ENCODE data around the gene ZDHHC4.
"Not testable (repeated sequence)": the region's sequence is repeated elsewhere in the genome, so short reads cannot be mapped to it uniquely, and the experiment has no call there.

ZDHHC4 gene

DNA sequence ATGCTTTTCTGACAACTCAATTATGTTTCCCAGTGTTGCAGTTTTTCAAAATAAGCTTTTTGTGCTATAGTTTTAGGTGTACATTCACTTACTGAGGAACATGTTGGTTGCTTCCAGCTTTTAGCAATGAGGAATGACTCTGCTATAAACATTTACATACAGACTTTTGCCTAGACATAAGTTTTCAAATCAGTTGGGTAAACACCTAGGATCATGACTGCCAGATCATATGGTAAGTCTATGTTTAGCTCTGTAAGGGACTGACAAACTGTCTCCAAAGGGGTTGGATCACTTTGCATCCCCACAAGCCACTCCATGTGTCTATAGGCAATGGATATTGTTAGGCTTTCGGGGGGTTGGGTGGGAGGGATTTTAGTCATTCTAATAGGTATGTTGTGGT is 15.1 kb upstream of the ZDHHC4 start:
- no peak for DNase-seq (ENCODE audit: low read depth)

DNA sequence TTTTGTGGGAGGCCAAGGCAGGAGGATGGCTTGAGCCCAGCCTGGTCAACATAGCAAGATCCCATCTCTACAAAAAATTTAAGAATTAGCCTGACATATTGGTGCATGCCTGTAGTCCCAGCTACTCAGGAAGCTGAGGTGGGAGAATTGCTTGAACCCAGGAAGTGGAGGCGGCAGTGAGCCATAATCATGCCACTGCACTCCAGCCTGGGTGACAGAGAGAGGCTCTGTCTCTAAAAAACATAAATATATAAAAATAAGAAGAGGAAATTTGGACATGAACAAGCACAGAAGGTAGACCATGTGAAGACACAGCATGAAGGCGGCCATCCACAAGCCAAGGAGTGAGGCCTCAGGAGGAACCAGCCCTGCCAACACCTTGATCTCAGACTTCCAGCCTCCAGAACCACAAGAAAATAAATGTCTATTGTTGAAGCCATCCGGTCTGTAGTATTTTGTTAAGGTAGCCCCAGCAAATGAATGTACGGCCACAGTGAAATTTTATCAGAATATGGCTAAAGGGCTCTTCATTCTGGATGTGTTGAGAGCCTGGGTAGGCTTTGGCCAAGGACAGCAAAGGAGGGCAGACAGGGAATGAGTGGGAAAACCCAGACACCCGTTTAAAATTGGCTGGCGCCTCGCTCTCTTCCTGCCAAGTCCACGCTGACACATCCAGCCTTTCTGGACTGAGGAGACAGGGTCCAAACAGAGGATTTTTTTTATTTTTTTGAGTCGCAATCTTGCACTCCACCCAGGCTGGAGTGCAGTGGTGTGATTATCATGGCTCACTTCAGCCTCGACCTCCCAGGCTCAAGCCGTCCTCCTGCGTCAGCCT is 13.1 kb upstream of the ZDHHC4 start:
- DNase-seq (ENCODE audit: low read depth): no peak

DNA sequence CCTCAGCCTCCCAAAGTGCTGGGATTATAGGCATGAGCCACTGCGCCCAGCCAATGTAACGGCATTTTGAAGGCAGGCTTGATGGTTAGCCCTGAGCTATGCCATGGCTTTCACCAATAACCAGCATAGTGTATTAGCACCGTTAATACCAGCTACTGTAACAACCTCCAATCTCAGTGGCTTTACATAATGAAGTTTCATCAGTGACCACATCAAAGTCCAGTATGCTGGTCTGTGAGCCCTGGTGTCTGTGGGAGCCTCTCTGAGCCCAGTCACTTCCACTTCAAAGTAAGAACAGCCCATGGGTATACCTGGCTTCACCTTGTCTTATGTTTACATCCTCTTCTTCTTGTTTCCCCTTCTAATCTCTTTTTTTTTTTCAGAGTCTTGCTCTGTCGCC is 11.6 kb upstream of the ZDHHC4 start:
- DNase-seq (ENCODE audit: low read depth): no peak

DNA sequence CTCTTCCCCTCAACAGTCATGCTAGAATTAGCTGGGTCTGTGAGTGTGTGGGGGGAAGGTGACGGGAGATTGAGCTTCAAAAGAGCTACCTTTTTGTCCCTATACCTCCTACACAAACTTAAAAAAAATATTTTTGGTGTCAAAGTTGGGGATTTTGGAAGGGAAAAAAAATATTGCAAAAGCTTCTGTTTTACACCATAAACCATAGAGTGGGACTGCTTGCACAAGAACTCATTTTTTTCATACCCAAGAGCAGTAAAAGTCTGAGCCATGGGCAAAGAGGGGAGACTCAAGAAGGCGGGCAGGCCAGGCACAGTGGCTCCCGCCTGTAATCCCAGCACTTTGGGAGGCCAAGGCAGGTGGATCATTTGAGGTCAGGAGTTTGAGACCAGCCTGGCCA is 9.4 kb upstream of the ZDHHC4 start:
- no peak for DNase-seq (ENCODE audit: low read depth)

DNA sequence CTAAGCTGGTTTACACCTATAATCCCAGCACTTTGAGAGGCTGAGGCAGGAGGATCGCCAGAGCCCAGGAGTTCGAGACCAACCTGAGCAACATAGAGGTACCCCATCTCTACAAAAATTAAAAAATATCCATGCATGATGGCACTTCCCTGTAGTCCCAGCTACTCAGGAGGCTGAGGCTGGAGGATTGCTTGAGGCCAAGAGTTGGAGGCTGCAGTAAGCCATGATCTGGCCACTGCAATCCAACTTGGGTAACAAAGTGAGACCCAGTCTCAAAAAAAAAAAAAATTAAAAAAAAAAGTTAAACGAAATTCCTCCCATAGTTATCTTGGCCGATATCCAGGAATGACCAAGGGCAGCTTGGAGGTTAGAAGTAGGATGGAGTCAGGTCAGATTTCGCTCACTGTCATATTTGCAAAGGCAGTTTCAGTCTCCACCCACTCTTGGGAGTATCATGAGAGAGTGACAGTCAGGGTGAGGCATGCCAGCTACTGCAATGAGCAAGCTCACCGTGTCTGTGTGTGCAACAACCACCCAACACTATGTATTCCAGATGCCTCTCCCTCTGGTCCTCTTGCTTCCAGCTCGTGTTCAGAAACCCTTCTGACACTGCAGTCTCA is 6.0 kb upstream of the ZDHHC4 start:
- no peak for DNase-seq (ENCODE audit: low read depth)

DNA sequence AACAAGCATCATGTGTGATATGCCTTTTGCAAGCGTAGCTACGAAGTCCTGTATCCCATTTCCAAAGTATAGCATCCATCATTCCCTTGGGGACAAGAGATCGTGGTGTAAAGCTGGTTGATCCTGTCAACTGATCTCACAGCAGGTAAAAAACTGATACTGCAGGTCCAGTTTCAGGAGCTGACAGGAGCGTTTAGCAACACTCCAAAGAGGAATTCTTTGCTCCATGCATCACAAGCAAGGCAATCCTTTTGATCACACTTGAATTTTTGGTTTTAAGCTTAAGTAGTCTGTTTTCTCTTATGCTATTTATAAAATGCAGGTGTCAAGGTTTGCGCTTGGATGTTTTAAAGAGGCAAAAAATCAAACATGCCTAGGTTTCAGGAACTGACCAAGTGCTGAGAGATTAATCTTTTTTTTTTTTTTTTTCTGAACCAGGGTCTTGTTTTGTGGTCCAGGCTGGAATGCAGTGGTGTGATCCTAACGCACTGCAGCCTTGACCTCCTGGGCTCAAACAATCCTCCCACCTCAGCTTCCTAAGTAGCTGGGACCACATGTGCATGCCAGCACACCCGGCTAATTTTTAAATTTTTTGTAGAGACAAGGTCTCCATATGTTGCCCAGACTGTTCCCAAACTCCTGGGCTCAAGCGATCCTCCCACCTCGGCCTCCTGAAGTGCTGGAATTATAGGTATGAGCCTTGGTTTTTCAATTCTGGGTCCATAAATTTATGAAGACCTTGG is 1.8 kb upstream of the ZDHHC4 start:
- DNase-seq (ENCODE audit: low read depth): no peak

DNA sequence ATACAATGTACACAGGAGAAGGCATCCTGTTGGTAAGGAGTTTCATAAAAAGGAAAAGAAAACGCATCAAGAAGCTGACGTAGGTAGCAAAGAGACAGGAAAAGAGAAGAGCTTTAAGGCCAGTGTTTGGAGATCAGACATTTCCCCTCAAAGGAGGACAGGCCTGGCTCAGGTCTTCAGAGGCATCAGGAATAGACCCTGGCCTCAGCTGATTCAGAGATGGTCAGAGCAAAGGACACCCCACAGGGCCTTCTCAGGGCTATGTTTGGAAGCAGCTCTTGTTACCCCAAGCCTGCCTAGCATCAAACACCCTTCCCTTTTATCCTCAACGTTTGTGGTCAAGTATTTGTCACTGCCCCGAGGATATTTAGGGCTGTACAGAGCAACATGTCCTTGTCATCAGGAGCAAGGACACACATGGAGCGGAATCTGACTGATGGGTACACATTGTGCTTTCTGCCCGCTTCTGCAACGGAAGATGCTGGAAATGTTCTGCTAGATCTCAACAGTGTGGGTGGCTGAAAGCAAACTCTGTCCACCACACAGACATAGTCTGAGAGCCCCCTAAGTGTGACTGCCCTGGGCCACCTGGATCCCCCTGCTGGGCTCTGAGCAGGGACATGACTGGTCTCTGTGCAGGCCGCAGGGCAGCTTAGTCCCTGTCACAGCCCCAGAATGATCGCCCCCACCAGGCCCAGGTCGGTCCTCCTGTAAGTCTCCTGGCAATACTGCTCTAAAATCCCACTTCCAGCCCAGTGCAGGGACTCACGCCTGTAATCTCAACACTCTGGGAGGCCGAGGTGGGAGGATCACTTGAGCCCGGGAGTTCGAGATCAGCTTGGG is 1.0 kb upstream of the ZDHHC4 start:
- DNase-seq (ENCODE audit: low read depth): no peak

DNA sequence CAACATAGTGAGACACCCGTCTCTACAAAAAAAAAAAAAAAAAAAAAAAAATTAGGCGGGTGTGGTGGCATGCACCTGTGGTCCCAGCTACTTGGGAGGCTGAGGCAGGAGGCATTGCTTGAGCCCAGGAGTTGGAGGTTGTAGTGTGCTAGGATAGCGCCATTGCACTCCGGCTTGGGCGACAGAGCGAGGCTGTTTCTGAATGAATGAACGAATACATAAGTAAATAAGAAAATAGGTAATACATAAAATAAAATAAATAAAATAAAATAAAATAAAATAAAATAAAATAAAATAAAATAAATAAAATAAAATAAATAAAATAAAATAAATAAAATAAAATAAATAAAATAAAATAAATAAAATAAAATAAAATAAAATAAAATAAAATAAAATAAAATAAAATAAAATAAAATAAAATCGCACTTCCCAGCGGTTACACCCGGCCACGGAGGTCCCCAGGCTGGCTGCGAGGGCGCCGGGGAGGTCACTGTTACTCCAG is 336 bp upstream of the ZDHHC4 start:
- DNase-seq (ENCODE audit: low read depth): peak; percentile 12

DNA sequence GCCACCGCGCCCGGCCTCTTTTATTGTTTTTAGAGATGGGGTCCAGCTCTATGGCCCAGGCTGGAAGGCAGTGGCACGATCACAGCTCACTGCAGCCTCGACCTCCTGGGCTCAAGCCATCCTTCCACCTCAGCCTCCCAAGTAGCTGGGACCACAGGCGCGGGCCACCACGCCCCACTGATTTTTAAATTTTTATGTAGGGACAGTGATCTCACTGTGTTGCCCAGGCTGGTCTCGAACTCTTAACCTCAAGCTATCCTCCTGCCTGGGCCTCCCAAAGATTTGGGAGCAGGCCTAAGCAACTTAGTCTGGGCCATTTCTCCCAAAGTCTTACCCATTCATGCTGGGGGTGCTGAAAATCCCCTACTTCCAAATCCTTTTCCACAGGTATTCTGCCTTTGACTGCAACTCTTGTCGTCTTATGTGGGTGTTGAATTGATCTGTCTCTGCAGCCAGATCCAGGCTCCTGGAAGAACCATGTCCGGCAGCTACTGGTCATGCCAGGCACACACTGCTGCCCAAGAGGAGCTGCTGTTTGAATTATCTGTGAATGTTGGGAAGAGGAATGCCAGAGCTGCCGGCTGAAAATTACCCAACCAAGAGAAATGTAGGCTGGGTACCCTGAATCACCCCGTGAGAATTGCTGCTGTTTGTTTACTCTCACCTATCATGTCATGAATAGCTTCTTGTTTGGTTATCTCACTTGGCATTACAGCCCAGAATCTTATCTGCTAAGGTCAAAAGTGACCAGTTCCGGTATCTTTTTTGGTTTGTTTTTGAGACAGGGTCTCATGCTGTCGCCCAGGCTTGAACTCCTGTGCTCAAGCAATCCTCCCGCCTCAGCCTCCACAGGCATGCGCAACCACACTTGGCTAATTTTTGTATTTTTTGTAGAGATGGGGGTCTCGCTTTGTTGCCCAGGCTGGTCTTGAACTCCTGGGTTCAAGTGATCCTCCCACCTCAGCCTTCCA is 1.1 kb downstream of the ZDHHC4 start:
- DNase-seq (ENCODE audit: low read depth): peak; percentile 94

DNA sequence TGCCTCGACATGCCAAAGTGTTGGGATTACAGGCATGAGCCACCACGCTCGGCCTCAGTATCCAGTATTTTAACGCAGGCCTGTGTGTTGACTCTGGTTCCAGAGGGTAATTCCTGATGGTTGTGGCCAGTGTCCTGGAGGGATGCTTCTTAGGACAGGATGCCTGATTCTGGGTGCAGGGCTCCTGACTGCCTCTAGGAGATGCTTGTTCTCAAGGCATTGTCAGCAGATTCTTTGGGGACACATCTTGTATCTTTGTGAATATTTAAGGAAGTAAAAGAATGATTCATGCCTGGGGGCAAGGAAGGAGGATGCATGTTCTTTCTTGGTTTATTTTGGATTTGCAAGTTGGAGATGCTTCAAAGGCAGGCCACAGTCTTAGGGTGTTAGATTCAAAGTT is 2.2 kb downstream of the ZDHHC4 start:
- DNase-seq (ENCODE audit: low read depth): no peak

DNA sequence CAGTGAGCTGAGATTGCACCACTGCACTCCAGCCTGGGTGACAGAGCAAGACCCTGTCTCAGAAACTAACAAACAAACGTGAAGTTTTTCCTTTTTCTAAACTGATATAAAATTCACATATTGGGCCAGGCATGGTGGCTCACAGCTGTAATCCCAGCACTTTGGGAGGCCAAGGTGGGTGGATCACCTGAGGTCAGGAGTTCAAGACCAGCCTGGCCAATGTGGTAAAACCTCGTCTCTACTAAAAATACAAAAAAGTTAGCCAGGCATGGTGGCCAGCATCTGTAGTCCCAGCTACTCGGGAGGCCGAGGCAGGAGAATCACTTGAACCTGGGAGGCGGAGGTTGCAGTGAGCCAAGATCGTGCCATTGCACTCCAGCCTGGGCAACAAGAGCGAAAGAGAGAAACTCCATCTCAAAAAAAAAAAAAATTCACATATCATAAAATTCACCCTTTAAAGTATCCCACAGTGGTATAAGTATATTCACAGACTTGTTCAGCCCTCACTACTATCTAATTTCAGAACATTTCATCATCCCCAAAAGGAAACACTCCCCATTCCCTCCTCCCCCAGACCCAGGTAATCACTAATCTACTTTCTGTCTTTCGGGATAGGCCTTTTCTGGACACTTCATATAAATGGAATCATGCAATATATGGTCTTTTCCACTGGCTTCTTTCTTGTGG is 8.6 kb downstream of the ZDHHC4 start:
- DNase-seq (ENCODE audit: low read depth): not testable (repeated sequence)

DNA sequence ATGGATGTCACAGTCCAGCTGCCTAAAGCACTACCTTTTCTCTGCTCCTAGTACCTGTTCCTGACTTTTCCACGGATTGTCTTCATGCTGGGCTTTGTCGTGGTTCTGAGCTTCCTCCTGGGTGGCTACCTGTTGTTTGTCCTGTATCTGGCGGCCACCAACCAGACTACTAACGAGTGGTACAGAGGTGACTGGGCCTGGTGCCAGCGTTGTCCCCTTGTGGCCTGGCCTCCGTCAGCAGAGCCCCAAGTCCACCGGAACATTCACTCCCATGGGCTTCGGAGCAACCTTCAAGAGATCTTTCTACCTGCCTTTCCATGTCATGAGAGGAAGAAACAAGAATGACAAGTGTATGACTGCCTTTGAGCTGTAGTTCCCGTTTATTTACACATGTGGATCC is 11.3 kb downstream of the ZDHHC4 start:
- DNase-seq (ENCODE audit: low read depth): no peak

DNA sequence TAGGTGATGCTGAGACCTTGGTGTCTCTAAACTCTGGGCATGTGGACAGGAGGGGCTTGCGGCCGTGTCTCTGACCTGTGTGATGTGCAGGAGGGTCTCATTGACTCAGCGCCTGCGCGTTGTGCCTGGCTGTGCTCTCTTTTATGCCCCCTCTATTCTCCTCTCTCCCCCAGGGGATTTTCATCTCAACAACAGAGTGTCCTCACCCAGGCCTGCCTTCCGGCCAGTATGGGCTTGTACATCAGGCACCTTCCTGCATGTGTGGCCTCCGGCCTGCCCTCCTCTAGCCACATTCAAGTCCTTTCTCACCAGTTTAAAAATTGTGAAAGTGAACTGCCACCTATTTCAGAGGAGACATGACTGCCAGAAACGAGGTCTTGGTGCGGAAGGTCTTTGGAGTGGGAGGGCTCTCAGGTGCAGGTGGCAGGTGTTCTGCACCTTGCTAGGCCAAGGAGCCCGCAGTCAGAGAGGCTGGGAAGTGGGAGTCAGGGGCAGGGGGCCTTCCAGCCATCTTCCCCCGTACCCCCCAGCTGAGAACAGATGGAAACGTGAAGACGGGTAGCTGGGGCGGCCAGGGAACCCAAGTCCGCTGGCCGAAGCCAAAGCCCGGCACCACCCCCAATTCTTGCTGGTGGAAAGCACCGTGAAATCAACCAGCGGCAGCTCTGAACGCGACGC is 12.0 kb downstream of the ZDHHC4 start:
- no peak for DNase-seq (ENCODE audit: low read depth)

DNA sequence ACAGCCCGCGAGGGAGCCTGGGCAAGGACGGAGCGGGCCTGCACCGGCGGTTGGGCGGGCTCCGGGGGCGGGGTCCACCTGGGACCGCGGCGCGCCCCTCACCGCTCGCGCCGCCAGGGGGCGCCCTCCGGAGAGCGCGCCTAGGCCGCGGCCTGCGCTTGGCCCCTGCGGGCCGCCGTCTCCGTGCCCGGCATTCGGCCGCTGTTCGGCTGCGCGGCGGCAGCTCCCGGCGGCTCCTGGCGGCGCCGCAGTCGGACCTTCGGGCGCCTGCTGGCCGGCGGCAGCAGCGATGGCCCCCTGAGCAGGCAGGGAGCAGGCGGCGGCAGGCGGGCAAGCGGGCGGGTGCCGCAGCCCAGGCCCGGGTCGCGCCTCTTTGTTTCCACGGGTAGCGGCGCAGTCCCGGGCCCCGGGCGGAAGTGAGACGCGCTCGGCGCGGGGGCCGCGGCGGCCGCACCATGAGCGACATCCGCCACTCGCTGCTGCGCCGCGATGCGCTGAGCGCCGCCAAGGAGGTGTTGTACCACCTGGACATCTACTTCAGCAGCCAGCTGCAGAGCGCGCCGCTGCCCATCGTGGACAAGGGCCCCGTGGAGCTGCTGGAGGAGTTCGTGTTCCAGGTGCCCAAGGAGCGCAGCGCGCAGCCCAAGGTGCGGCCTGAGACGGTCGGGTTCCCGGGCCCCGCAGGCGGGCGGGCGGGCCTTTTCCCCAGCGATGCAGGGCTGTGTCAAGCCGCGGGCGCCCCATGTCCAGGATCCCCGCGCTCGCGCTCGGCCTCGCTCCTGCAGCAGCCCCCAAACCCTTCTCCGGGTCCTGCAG is 12.8 kb downstream of the ZDHHC4 start, which contains the start of gene INTS15:
Gene INTS15 (plus strand): TSS at position 193 of the 816 bp plus-strand sequence. CDS start 263 bp downstream, at position 456.
- peak; percentile 73 for DNase-seq (ENCODE audit: low read depth)

DNA sequence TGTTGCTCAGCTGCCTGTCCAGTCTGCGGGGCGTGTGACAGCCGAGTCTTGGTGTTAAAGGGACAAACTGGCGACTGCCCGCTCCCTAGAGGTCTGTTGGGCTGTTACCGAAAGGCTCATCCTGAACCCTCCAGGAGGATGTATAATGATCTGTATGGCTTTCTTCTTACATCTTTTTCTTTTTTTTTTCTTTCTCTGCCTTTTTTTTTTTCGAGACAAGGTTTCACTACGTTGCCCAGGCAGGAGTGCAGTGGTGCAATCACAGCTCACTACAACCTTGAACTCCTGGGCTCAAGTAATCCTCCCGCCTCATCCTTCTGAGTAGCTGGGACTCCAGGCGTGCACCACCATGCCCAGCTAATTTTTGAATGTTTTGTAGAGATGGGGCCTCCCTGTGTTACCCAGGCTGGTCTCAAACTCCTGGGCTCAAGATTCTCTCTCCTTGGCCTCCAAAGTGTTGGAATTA is 13.4 kb downstream of the ZDHHC4 start:
- DNase-seq (ENCODE audit: low read depth): peak; percentile 29

DNA sequence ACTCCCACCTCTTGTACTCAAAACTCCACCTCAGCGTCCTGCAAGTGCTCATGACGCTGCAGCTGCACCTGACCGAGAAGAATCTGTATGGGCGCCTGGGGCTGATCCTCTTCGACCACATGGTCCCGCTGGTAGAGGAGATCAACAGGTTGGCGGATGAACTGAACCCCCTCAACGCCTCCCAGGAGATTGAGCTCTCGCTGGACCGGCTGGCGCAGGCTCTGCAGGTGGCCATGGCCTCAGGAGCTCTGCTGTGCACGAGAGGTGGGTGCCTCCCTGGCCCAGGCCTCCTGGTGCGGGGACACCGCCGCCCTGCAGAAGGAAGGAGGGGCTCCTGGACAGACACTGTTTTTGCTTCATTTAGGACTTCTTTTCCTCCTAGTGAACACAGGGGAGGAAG is 22.8 kb downstream of the ZDHHC4 start:
- no peak for DNase-seq (ENCODE audit: low read depth)

DNA sequence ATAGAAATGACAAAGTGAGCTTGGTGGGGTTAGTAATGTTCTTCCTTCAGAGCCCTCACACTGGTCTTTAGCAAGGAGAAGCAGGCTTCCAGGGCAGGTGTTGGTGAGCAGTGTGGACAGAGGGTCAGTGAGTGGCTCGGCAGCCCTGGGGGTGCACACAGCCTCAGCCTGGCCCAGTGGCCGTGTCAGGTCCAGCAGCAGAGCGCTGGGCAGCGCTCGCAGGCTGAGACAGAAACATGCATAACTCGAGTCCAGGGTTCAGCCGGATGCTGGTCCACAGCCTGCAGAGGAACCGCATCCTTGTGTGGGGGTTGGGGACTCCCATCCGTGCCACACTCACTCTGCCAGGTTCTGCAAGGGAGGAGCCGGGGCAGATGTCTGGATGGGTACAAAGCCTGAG is 27.2 kb downstream of the ZDHHC4 start:
- DNase-seq (ENCODE audit: low read depth): no peak

DNA sequence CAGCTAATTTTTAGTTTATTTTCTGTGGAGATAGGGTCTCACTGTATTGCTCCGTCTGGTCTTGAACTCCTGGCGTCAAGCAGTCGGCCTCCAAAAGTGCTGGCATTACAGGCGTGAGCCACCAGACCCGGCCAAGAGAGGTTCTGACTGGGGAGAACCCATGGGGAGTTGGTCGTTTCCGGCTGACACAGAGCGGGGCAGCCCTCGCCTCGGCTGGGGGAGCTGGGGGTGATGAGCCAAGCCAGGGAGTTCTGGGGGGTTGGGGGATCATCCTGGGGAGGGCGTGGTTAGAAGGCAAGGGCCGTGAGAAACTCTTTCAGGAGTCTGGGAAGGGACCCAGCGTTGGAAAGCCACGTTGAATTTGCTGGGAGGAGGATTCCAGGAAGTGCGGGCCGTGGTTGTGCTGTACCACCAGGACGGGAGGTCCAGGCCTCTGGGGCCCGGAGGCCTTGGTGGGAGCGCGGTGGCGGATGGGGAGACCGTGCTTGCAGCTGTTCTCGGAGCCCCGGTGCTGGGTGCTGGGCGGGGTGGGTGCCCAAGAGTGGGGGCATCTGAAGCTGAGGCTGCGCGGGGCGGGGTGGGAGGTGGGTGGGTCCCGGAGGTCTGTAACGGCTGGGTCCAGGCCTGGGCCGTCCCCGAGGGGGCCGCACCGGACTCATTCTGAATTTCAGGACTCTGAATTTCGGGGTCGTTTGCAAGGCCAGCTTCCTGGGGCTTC is 29.8 kb downstream of the ZDHHC4 start:
- DNase-seq (ENCODE audit: low read depth): no peak
